H9 (cell line): ENCODE data around the gene KLHL13. TPM values are rescaled to one million over a fixed set of nuclear protein-coding genes. Genes with fewer than 3 reads are reported as not detected.
A peak's percentile ranks its signal among the peaks of the same experiment; 100 is the strongest.

Experiments used
- DNase-seq: peaks from one replicate; pipeline ENCODE4 v3.0.0-alpha.2; 2017
- H2AFZ ChIP-seq: one replicate; pipeline ENCODE4 v1.6.1; 2013; ENCODE audit warnings: mild to moderate bottlenecking, low read length, control low read depth, moderate library complexity
- H2AK5ac ChIP-seq: 2 replicates; pipeline ENCODE4 v1.6.1; 2013; ENCODE audit warnings: low read length, control low read depth, mixed read lengths; ENCODE audit not compliant: insufficient read length
- H2BK120ac ChIP-seq: one replicate; pipeline ENCODE4 v1.6.1; 2013; ENCODE audit warnings: low read depth, mild to moderate bottlenecking, low read length, control low read depth, inconsistent platforms; ENCODE audit not compliant: poor library complexity, severe bottlenecking
- H2BK12ac ChIP-seq: 2 replicates; pipeline ENCODE4 v1.6.1; 2013; ENCODE audit warnings: low read length, control low read depth, mixed read lengths, low read depth; ENCODE audit not compliant: insufficient read length
- H2BK15ac ChIP-seq: 2 replicates; pipeline ENCODE4 v1.6.1; 2013; ENCODE audit warnings: low read depth, low read length, control low read depth
- H2BK20ac ChIP-seq: one replicate; pipeline ENCODE4 v1.6.1; 2013; ENCODE audit warnings: low read depth, mild to moderate bottlenecking, low read length, control low read depth, inconsistent platforms; ENCODE audit not compliant: poor library complexity, severe bottlenecking
- H2BK5ac ChIP-seq: 2 replicates; pipeline ENCODE4 v1.6.1; 2013; ENCODE audit warnings: low read length, control low read depth, mixed read lengths; ENCODE audit not compliant: insufficient read length
- H3K14ac ChIP-seq: 2 replicates; pipeline ENCODE4 v1.6.1; 2013; ENCODE audit warnings: low read length, control low read depth; ENCODE audit not compliant: insufficient read depth
- H3K18ac ChIP-seq: 2 replicates; pipeline ENCODE4 v1.6.1; 2013; ENCODE audit warnings: low read depth, mild to moderate bottlenecking, mixed read lengths, low read length, control low read depth; ENCODE audit not compliant: insufficient read length
- H3K23ac ChIP-seq: 2 replicates; pipeline ENCODE4 v1.6.1; 2013; ENCODE audit warnings: low read length, control low read depth, mixed read lengths, low read depth; ENCODE audit not compliant: insufficient read length
- H3K23me2 ChIP-seq: 2 replicates; pipeline ENCODE4 v1.6.1; 2013; ENCODE audit warnings: low read depth, mild to moderate bottlenecking, mixed read lengths, low read length, control low read depth; ENCODE audit not compliant: insufficient read length, poor library complexity, severe bottlenecking
- H3K27ac ChIP-seq: 2 replicates; pipeline ENCODE4 v1.5.1; 2013; ENCODE audit warnings: low read length, control low read depth, mixed read lengths, low read depth; ENCODE audit not compliant: insufficient read length
- H3K27me3 ChIP-seq: 2 replicates; pipeline ENCODE4 v1.6.1; 2013; ENCODE audit warnings: low read length, control low read depth, inconsistent platforms; ENCODE audit not compliant: insufficient read depth
- H3K4ac ChIP-seq: 2 replicates; pipeline ENCODE4 v1.6.1; 2013; ENCODE audit warnings: low read depth, mild to moderate bottlenecking, control low read depth, inconsistent platforms, low read length, moderate library complexity
- H3K4me1 ChIP-seq: 2 replicates; pipeline ENCODE4 v1.6.1; 2013; ENCODE audit warnings: low read length, control low read depth, inconsistent platforms; ENCODE audit not compliant: insufficient read depth
- H3K4me2 ChIP-seq: 2 replicates; pipeline ENCODE4 v1.6.1; 2013; ENCODE audit warnings: low read length, control low read depth, mixed read lengths; ENCODE audit not compliant: insufficient read length, insufficient read depth
- H3K56ac ChIP-seq: 2 replicates; pipeline ENCODE4 v1.6.1; 2013; ENCODE audit warnings: low read depth, mild to moderate bottlenecking, mixed read lengths, low read length, control low read depth; ENCODE audit not compliant: insufficient read length
- H3K79me1 ChIP-seq: 2 replicates; pipeline ENCODE4 v1.6.1; 2013; ENCODE audit warnings: low read depth, mild to moderate bottlenecking, moderate library complexity, low read length, control low read depth, inconsistent platforms; ENCODE audit not compliant: insufficient read depth, poor library complexity, severe bottlenecking
- H3K79me2 ChIP-seq: 2 replicates; pipeline ENCODE4 v1.6.1; 2013; ENCODE audit warnings: low read length, control low read depth, inconsistent platforms; ENCODE audit not compliant: insufficient read depth
- H3K9ac ChIP-seq: 2 replicates; pipeline ENCODE4 v1.6.1; 2013; ENCODE audit warnings: low read length, control low read depth, mixed read lengths; ENCODE audit not compliant: insufficient read length; ENCODE audit errors: extremely low read depth
- H3K9me3 ChIP-seq: one replicate; pipeline ENCODE4 v1.6.1; 2013; ENCODE audit warnings: low read depth, low read length, inconsistent platforms; ENCODE audit not compliant: control insufficient read depth
- H3T11ph ChIP-seq: one replicate; pipeline ENCODE4 v1.6.1; 2013; ENCODE audit warnings: mild to moderate bottlenecking, low read length, control low read depth, inconsistent platforms
- H4K20me1 ChIP-seq: one replicate; pipeline ENCODE4 v1.6.1; 2013; ENCODE audit not compliant: control insufficient read depth, insufficient read length, insufficient read depth
- H4K5ac ChIP-seq: 2 replicates; pipeline ENCODE4 v1.6.1; 2013; ENCODE audit warnings: low read depth, mild to moderate bottlenecking, mixed read lengths, low read length, control low read depth; ENCODE audit not compliant: insufficient read length
- H4K8ac ChIP-seq: replicated peaks from 2 replicates; pipeline ENCODE4 v1.6.1; 2013; ENCODE audit warnings: low read length, control low read depth, mixed read lengths, low read depth; ENCODE audit not compliant: insufficient read length
- H4K91ac ChIP-seq: 2 replicates; pipeline ENCODE4 v1.6.1; 2013; ENCODE audit warnings: low read depth, mild to moderate bottlenecking, moderate library complexity, mixed read lengths, low read length, control low read depth; ENCODE audit not compliant: insufficient read length
- H3K27ac Mint-ChIP-seq, 3 experiments: 2 replicates in 2 of 3; 3 replicates in 1 of 3; pipeline ENCODE4 v1.8.0; 2020 to 2021; ENCODE audit warnings: mixed read lengths in 3 of 3, mild to moderate bottlenecking in 1 of 3, moderate library complexity in 1 of 3
- H3K27me3 Mint-ChIP-seq: 2 replicates; pipeline ENCODE4 v1.8.0; 2021; ENCODE audit warnings: low read depth, mild to moderate bottlenecking, moderate library complexity, mixed read lengths
- H3K36me3 Mint-ChIP-seq, 3 experiments: 2 replicates in 2 of 3; 3 replicates in 1 of 3; pipeline ENCODE4 v1.8.0; 2020 to 2021; ENCODE audit warnings: low read depth in 3 of 3, mixed read lengths in 3 of 3; ENCODE audit not compliant: insufficient read depth in 1 of 3
- H3K4me1 Mint-ChIP-seq, 2 experiments: 2 replicates each; pipeline ENCODE4 v1.8.0; 2020; ENCODE audit warnings: mixed read lengths in 2 of 2
- H3K4me3 Mint-ChIP-seq, 2 experiments: 2 replicates in 1 of 2; 3 replicates in 1 of 2; pipeline ENCODE4 v1.8.0; 2020 to 2021; ENCODE audit warnings: mild to moderate bottlenecking in 2 of 2, mixed read lengths in 2 of 2, moderate library complexity in 1 of 2
- H3K9me3 Mint-ChIP-seq, 2 experiments: 2 replicates in 1 of 2; 3 replicates in 1 of 2; pipeline ENCODE4 v1.8.0; 2020; ENCODE audit warnings: mild to moderate bottlenecking in 2 of 2, mixed read lengths in 2 of 2, moderate library complexity in 1 of 2
- WGBS: extraction: QIAGEN DNeasy Blood & Tissue Kit; methylation state at CpG from one replicate; pipeline ENCODE4 v1.1.7; 2013; ENCODE audit warnings: missing lambda C conversion rate, low lambda C conversion rate, mixed read lengths; ENCODE audit not compliant: insufficient read length; ENCODE audit errors: extremely low coverage; 5-methylcytosine and 5-hydroxymethylcytosine counted together
- total RNA-seq: library from RNA; stranded (reverse); gene quantifications from 2 replicates; pipeline ENCODE4 v1.2.1, GENCODE V29; 2021
- TF ChIP-seq, protein P1 (sequence below): fragments of 200-600 bp; sonication (generic); conservative IDR thresholded peaks from 3 replicates; pipeline ENCODE4 v1.8.0; 2021; ENCODE audit warnings: antibody characterized with exemption, mild to moderate bottlenecking

The KLHL13 gene
- total RNA-seq, 1 experiment from 2014 or later = 4.1 TPM

DNA sequence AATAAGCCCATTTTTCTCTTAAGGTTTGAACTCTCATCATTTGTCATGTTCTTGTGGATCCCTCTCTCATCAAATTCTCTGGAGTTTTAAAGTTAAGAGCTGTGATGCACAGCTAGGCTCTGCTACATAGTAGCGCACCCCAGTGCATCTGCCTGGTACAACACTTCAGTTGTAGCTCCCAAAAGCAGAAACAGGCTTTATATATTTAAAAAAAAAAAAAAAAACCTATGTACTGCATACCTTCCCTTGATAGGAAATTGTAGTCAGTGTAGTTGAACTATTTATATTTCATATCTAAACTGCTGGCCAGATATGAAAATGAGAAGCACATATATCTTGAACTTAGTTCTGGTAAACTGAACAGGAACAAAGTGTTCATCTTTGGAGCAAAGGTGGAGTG is 131.4 kb downstream of the KLHL13 start:
- Histone ChIP-seq H2AK5ac (no peak overlapping the region), H3K79me1 (no peaks in the 10 kb centered on the region), H2BK20ac (no peak overlapping the region), H3K18ac (no peak overlapping the region), H2BK5ac (no peak overlapping the region), H3K27me3 (no peaks in the 10 kb centered on the region), H2BK12ac (no peak overlapping the region), H3K4ac (no peak overlapping the region), H4K8ac (no peak overlapping the region), H2BK120ac (no peak overlapping the region), H3K4me1 (no peaks in the 10 kb centered on the region), H4K91ac (no peak overlapping the region), H3T11ph (no peak overlapping the region), H3K9ac (no peak overlapping the region), H3K4me2 (no peak overlapping the region), H3K23ac (no peak overlapping the region), H4K20me1 (no peaks in the 10 kb centered on the region), H3K14ac (no peak overlapping the region), H2AFZ (no peak overlapping the region), H4K5ac (no peak overlapping the region), H3K56ac (no peak overlapping the region), H3K23me2 (no peaks in the 10 kb centered on the region), H2BK15ac (no peak overlapping the region), H3K9me3 (no peaks in the 10 kb centered on the region), H3K27ac (no peak overlapping the region), H3K79me2 (no peaks in the 10 kb centered on the region)
- no peaks in the 10 kb centered on the region for H3K4me1 Mint-ChIP-seq
- no peaks in the 10 kb centered on the region; the same call in 1 of the 2 replicates for H3K27me3 Mint-ChIP-seq
- H3K36me3 Mint-ChIP-seq = peaks cover 0 to under 1% (median 0%) of the 10 kb centered on the region in 3 experiments; a peak in 1 of 7 replicates
- no peak for DNase-seq
- WGBS = no CpG with 5 or more reads among the region's 1 CpG
- H3K4me3 Mint-ChIP-seq = no peak overlapping the region
- H3K27ac Mint-ChIP-seq = no peak overlapping the region; a peak in 1 of 7 replicates
- TF ChIP-seq, protein P1, sequence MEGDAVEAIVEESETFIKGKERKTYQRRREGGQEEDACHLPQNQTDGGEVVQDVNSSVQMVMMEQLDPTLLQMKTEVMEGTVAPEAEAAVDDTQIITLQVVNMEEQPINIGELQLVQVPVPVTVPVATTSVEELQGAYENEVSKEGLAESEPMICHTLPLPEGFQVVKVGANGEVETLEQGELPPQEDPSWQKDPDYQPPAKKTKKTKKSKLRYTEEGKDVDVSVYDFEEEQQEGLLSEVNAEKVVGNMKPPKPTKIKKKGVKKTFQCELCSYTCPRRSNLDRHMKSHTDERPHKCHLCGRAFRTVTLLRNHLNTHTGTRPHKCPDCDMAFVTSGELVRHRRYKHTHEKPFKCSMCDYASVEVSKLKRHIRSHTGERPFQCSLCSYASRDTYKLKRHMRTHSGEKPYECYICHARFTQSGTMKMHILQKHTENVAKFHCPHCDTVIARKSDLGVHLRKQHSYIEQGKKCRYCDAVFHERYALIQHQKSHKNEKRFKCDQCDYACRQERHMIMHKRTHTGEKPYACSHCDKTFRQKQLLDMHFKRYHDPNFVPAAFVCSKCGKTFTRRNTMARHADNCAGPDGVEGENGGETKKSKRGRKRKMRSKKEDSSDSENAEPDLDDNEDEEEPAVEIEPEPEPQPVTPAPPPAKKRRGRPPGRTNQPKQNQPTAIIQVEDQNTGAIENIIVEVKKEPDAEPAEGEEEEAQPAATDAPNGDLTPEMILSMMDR = peak; percentile 56
- H3K9me3 Mint-ChIP-seq = peaks cover 0 to 40% of the 10 kb centered on the region in 2 experiments; a peak in 2 of 5 replicates
